Tibial nerve (tissue), 4 donors: ENCODE measurements around the gene CRYM. TPM values are rescaled to one million over a fixed set of nuclear protein-coding genes. Genes with fewer than 3 reads are reported as not detected.
A peak's percentile ranks its signal among the peaks of the same experiment; 100 is the strongest.
"Not testable (repeated sequence)": the region's sequence is repeated elsewhere in the genome, so short reads cannot be mapped to it uniquely, and the experiment has no call there.

ENCODE experiments used
- DNase-seq, 2 donors: peaks; one replicate each; pipeline ENCODE4 v3.0.0-alpha.2; 2019; ENCODE audit warnings: low spot score in 2 of 2
- H3K27ac ChIP-seq, 4 donors: fragments of 200-600 bp; sonication (generic) in 3 of 4; one replicate each; pipeline ENCODE4 v1.5.1; 2017 to 2019; ENCODE audit warnings: mild to moderate bottlenecking in 1 of 4
- H3K27me3 ChIP-seq, 2 donors: fragments of 200-600 bp; sonication (generic) in 1 of 2; one replicate each; pipeline versions ENCODE4 v1.5.1 to v1.6.0; 2017 to 2019
- H3K36me3 ChIP-seq, 3 donors: fragments of 200-600 bp; sonication (generic); one replicate each; pipeline ENCODE4 v1.5.1; 2018 to 2019
- H3K4me1 ChIP-seq, 4 donors: fragments of 200-600 bp; sonication (generic) in 3 of 4; one replicate each; pipeline ENCODE4 v1.5.1; 2017 to 2019
- H3K4me3 ChIP-seq, 4 donors: fragments of 200-600 bp; sonication (generic) in 3 of 4; one replicate each; pipeline ENCODE4 v1.5.1; 2017 to 2019; ENCODE audit warnings: mild to moderate bottlenecking in 1 of 4, moderate library complexity in 1 of 4
- H3K9me3 ChIP-seq, 4 donors: fragments of 200-600 bp; sonication (generic) in 3 of 4; one replicate each; pipeline ENCODE4 v1.5.1; 2017 to 2019
- EP300 ChIP-seq, 2 donors: sonication (generic); formaldehyde crosslinking; IDR thresholded peaks; one replicate each; pipeline ENCODE4 v1.6.1; 2017; ENCODE audit warnings: antibody characterized with exemption in 2 of 2, mild to moderate bottlenecking in 1 of 2
- POLR2A ChIP-seq, 2 donors: fragments of 450-650 bp; IDR thresholded peaks; one replicate each; pipeline ENCODE4 v1.6.1; 2017; ENCODE audit warnings: antibody characterized with exemption in 2 of 2, mild to moderate bottlenecking in 2 of 2, moderate library complexity in 2 of 2
- WGBS, 2 donors: methylation state at CpG; one replicate each; pipeline ENCODE4 v1.1.5; 2018; 5-methylcytosine and 5-hydroxymethylcytosine counted together
- total RNA-seq, 4 donors: library from RNA; depleted of rRNA; stranded (reverse); fragments of >200 nt; gene quantifications; one replicate each; pipeline ENCODE4 v1.1.0, GENCODE V29; 2016
- TF ChIP-seq, protein P1 (sequence below), 5 experiments: fragments of 200-600 bp in 3 of 5; fragments of 450-650 bp in 2 of 5; sonication (generic) in 3 of 5; IDR thresholded peaks; one replicate each; pipeline ENCODE4 v1.5.1; 2016 to 2019; ENCODE audit warnings: antibody characterized with exemption in 5 of 5, mild to moderate bottlenecking in 3 of 5, moderate library complexity in 2 of 5

The CRYM gene
- not detected for total RNA-seq

GRCh38 chr16:21277927-21278706 is at the start of gene CRYM:
Gene CRYM (minus strand): TSS chr16:21278290. CDS start chr16:21278251, 39 bp downstream.
- peaks cover 0 to 16% (median 4%) of the 10 kb centered on the region in 4 donors for H3K4me1 ChIP-seq
- TF ChIP-seq EP300 (IDR thresholded peaks at IDR 0.05) (no peak), POLR2A (IDR thresholded peaks at IDR 0.05) (no peak)
- TF ChIP-seq, protein P1, sequence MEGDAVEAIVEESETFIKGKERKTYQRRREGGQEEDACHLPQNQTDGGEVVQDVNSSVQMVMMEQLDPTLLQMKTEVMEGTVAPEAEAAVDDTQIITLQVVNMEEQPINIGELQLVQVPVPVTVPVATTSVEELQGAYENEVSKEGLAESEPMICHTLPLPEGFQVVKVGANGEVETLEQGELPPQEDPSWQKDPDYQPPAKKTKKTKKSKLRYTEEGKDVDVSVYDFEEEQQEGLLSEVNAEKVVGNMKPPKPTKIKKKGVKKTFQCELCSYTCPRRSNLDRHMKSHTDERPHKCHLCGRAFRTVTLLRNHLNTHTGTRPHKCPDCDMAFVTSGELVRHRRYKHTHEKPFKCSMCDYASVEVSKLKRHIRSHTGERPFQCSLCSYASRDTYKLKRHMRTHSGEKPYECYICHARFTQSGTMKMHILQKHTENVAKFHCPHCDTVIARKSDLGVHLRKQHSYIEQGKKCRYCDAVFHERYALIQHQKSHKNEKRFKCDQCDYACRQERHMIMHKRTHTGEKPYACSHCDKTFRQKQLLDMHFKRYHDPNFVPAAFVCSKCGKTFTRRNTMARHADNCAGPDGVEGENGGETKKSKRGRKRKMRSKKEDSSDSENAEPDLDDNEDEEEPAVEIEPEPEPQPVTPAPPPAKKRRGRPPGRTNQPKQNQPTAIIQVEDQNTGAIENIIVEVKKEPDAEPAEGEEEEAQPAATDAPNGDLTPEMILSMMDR (IDR thresholded peaks at IDR 0.05): peak; percentile 58 to 72 (median 65)
- H3K27me3 ChIP-seq: peaks cover 0 to 63% of the 10 kb centered on the region in 2 donors
- H3K9me3 ChIP-seq: no peaks in the 10 kb centered on the region
- no peak for DNase-seq
- 2% methylated on average over 33 to 46 of the region's 46 CpGs for WGBS, 2 donors
- no peaks in the 10 kb centered on the region for H3K36me3 ChIP-seq
- peak within 1 kb of the TSS in 3 of 4 donors; percentile 2 to 42 (median 36) for H3K4me3 ChIP-seq
- no peak within 1 kb of the TSS for H3K27ac ChIP-seq

GRCh38 chr16:21327046-21327445 is 49.0 kb upstream of the CRYM start:
- no peaks in the 10 kb centered on the region for H3K4me1 ChIP-seq
- TF ChIP-seq, protein P1 (IDR thresholded peaks at IDR 0.05): no peak
- no peak for TF ChIP-seq EP300 (IDR thresholded peaks at IDR 0.05)
- no peak for TF ChIP-seq POLR2A (IDR thresholded peaks at IDR 0.05)
- 74 to 78% methylated on average over 3 of the region's 3 CpGs for WGBS, 2 donors

DNA sequence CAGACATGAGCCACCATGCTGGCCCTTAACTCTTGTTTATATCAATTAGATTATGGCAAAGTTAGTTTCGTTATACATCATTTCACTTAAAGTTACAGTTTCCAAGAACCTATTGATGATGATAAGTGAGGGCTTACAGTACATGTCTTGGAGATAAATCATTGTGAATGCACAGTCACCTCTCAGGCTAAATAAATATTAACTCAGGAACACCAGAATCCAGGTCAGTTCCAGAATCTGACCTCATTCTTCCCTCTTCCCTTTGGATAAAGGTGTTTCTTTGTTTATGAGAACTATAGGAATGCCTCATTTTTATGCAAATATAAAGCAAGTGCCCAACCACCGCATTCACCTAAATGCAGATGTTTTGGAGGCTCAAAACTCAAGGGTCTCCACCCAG is 48.4 kb upstream of the CRYM start:
- Histone ChIP-seq H3K27me3 (no peaks in the 10 kb centered on the region), H3K27ac (no peak overlapping the region), H3K4me1 (no peaks in the 10 kb centered on the region), H3K36me3 (no peaks in the 10 kb centered on the region), H3K4me3 (no peak overlapping the region), H3K9me3 (peaks cover 0 to 4% (median 0%) of the 10 kb centered on the region in 4 donors)
- no peak for DNase-seq
- TF ChIP-seq, protein P1 (IDR thresholded peaks at IDR 0.05): no peak
- no peak for TF ChIP-seq EP300 (IDR thresholded peaks at IDR 0.05)
- no peak for TF ChIP-seq POLR2A (IDR thresholded peaks at IDR 0.05)
- WGBS, 2 donors: 76 to 91% methylated on average over 2 of the region's 2 CpGs

More at GRCh38 chr16:21327046-21327445, 49.0 kb upstream of the CRYM start:
- Histone ChIP-seq H3K27me3 (no peaks in the 10 kb centered on the region), H3K27ac (no peak overlapping the region), H3K9me3 (peaks cover 0 to 4% (median 0%) of the 10 kb centered on the region in 4 donors), H3K4me3 (no peak overlapping the region), H3K36me3 (no peaks in the 10 kb centered on the region)
- DNase-seq: no peak

DNA sequence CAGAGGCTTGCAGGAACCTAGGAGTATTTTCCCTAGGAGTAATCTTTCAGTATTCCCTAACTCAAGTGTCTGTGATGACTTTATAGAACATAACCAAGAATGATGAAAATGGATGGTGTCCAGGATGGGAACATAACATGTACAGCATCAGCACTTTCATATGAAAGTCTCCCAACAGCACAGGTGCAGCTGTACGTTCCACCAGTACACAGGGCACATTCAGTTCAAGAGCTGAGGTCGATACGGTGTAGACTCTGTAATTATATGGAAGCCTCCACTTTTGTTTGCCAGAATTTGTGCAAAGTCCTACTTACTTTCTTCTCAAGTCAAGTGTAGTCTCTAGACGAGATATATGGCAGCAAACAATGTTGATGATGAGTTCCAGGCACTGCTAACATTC is 46.2 kb upstream of the CRYM start:
- TF ChIP-seq POLR2A (IDR thresholded peaks at IDR 0.05): no peak
- TF ChIP-seq, protein P1 (IDR thresholded peaks at IDR 0.05): no peak
- TF ChIP-seq EP300 (IDR thresholded peaks at IDR 0.05): no peak

GRCh38 chr16:21322251-21322650 is 44.2 kb upstream of the CRYM start:
- 78 to 85% methylated on average over 2 of the region's 2 CpGs for WGBS, 2 donors

More for the DNA sequence above, 46.2 kb upstream of the CRYM start:
- H3K36me3 ChIP-seq: no peaks in the 10 kb centered on the region
- DNase-seq: no peak
- WGBS, 2 donors: 81 to 87% methylated on average over 4 of the region's 4 CpGs
- H3K9me3 ChIP-seq: peaks cover 0 to 4% (median 0%) of the 10 kb centered on the region in 4 donors
- H3K27me3 ChIP-seq: no peaks in the 10 kb centered on the region
- no peak overlapping the region for H3K4me3 ChIP-seq
- no peak overlapping the region for H3K27ac ChIP-seq
- H3K4me1 ChIP-seq: no peaks in the 10 kb centered on the region

More at GRCh38 chr16:21322251-21322650, 44.2 kb upstream of the CRYM start:
- not testable (repeated sequence) for DNase-seq, H3K27ac ChIP-seq, H3K4me3 ChIP-seq, H3K36me3 ChIP-seq, H3K27me3 ChIP-seq, H3K4me1 ChIP-seq, H3K9me3 ChIP-seq
